Liver (tissue), 9 donors: ENCODE data around the gene GGNBP2. TPM values are rescaled to one million over a fixed set of nuclear protein-coding genes. Genes with fewer than 3 reads are reported as not detected.

Source experiments
- DNase-seq: peaks from one replicate; pipeline ENCODE4 v3.0.0-alpha.2; 2017; ENCODE audit warnings: low spot score
- H3K27ac ChIP-seq, 2 donors: one replicate each; pipeline ENCODE4 v1.7.0; 2013; ENCODE audit warnings: inconsistent platforms in 2 of 2, low read length in 2 of 2, control low read depth in 1 of 2, low read depth in 1 of 2, mild to moderate bottlenecking in 1 of 2
- H3K27me3 ChIP-seq, 4 donors: one replicate each; pipeline versions ENCODE4 v1.6.1 to v1.7.0; 2013; ENCODE audit warnings: low read length in 3 of 4, inconsistent platforms in 1 of 4, mild to moderate bottlenecking in 1 of 4, moderate library complexity in 1 of 4; ENCODE audit not compliant: control insufficient read depth in 4 of 4, insufficient read depth in 4 of 4
- H3K36me3 ChIP-seq, 4 donors: one replicate each; pipeline versions ENCODE4 v1.6.1 to v1.7.0; 2013; ENCODE audit warnings: low read length in 3 of 4, mild to moderate bottlenecking in 3 of 4, low read depth in 1 of 4, moderate library complexity in 1 of 4; ENCODE audit not compliant: control insufficient read depth in 4 of 4, insufficient read depth in 3 of 4
- H3K4me1 ChIP-seq, 4 donors: one replicate each; pipeline versions ENCODE4 v1.6.1 to v1.7.0; 2013; ENCODE audit warnings: low read length in 3 of 4, mild to moderate bottlenecking in 3 of 4, moderate library complexity in 1 of 4; ENCODE audit not compliant: control insufficient read depth in 4 of 4, insufficient read depth in 4 of 4
- H3K4me3 ChIP-seq, 3 donors: one replicate each; pipeline versions ENCODE4 v1.6.1 to v1.7.0; 2013; ENCODE audit warnings: low read length in 3 of 3, control low read depth in 1 of 3, low read depth in 1 of 3, mild to moderate bottlenecking in 1 of 3
- H3K9ac ChIP-seq, 2 donors: one replicate each; pipeline ENCODE4 v1.7.0; 2013; ENCODE audit warnings: low read length in 2 of 2, mild to moderate bottlenecking in 2 of 2, moderate library complexity in 2 of 2, control low read depth in 1 of 2, low read depth in 1 of 2
- H3K9me3 ChIP-seq, 4 donors: one replicate each; pipeline versions ENCODE4 v1.6.1 to v1.7.0; 2013; ENCODE audit warnings: low read length in 3 of 4; ENCODE audit not compliant: control insufficient read depth in 4 of 4
- ATF3 ChIP-seq: IDR thresholded peaks from 2 replicates; pipeline ENCODE4 v1.6.1; 2016; ENCODE audit warnings: antibody characterized with exemption
- CTCF ChIP-seq: fragments of 150-350 bp; IDR thresholded peaks from 2 replicates; pipeline ENCODE4 v1.5.1; 2017; ENCODE audit warnings: improper control_type of control experiment, low read depth, low read length; ENCODE audit not compliant: missing input control
- EGR1 ChIP-seq, 2 donors: IDR thresholded peaks; 2 replicates each; pipeline ENCODE4 v1.6.1; 2016 to 2018; ENCODE audit warnings: antibody characterized with exemption in 2 of 2, low read depth in 2 of 2
- GABPA ChIP-seq, 2 donors: IDR thresholded peaks in 1 of 2; conservative IDR thresholded peaks in 1 of 2; 2 replicates each; pipeline ENCODE4 v1.6.1; 2016; ENCODE audit warnings: antibody characterized with exemption in 2 of 2, mild to moderate bottlenecking in 1 of 2, moderate library complexity in 1 of 2
- HNF4A ChIP-seq, 2 donors: conservative IDR thresholded peaks; 2 replicates each; pipeline ENCODE4 v1.6.1; 2016; ENCODE audit warnings: antibody characterized with exemption in 2 of 2, mild to moderate bottlenecking in 2 of 2
- HNF4G ChIP-seq: IDR thresholded peaks from 2 replicates; pipeline ENCODE4 v1.6.1; 2016; ENCODE audit warnings: antibody characterized with exemption
- RAD21 ChIP-seq, 2 donors: IDR thresholded peaks; 2 replicates each; pipeline ENCODE4 v1.6.1; 2016; ENCODE audit warnings: antibody characterized with exemption in 2 of 2, mild to moderate bottlenecking in 2 of 2
- RXRA ChIP-seq, 2 donors: IDR thresholded peaks; 2 replicates each; pipeline ENCODE4 v1.6.1; 2017 to 2018; ENCODE audit warnings: antibody characterized with exemption in 2 of 2, mild to moderate bottlenecking in 1 of 2
- SP1 ChIP-seq: IDR thresholded peaks from 2 replicates; pipeline ENCODE4 v1.6.1; 2018; ENCODE audit warnings: antibody characterized with exemption, mild to moderate bottlenecking
- TAF1 ChIP-seq: conservative IDR thresholded peaks from 2 replicates; pipeline ENCODE4 v1.6.1; 2016; ENCODE audit warnings: antibody characterized with exemption, mild to moderate bottlenecking
- ZBTB33 ChIP-seq: IDR thresholded peaks from 2 replicates; pipeline ENCODE4 v1.6.1; 2016; ENCODE audit warnings: antibody characterized with exemption
- WGBS: extraction: QIAGEN DNeasy Blood & Tissue Kit; methylation state at CpG from one replicate; pipeline ENCODE4 v1.1.7; 2013; 5-methylcytosine and 5-hydroxymethylcytosine counted together
- polyA plus RNA-seq, 2 donors: library from polyadenylated mRNA; stranded (reverse) in 1 of 2; unstranded in 1 of 2; fragments of 200-250 nt in 1 of 2; fragments of >200 nt in 1 of 2; fragmentation: Nextera tagmentation in 1 of 2; extraction: Ambion mirVana in 1 of 2; gene quantifications; one replicate each; pipeline versions ENCODE4 v1.2.1 to v1.2.3, GENCODE V29; 2013 to 2015
- total RNA-seq, 2 donors: library from RNA; depleted of rRNA; stranded (reverse); fragments of >200 nt; gene quantifications; one replicate each; pipeline ENCODE4 v1.2.3, GENCODE V29; 2014
- donor health status: healthy.
- donor health status: healthy.
- donor health status: healthy.
- donor health status: healthy.
- donor health status: healthy.

Gene GGNBP2
- total and polyA plus RNA-seq, 4 donors = 19.6 to 48.6 (median 34.3) TPM

GRCh38 chr17:36540696-36541095 lies 4.0 kb upstream of the GGNBP2 start (continued):
- TF ChIP-seq ZBTB33 (no peak), GABPA (IDR thresholded peaks at IDR 0.05 in 1 of 2, conservative IDR thresholded peaks at IDR 0.05 in 1 of 2) (no peak), HNF4G (no peak), RAD21 (IDR thresholded peaks at IDR 0.05) (no peak), EGR1 (IDR thresholded peaks at IDR 0.05; ENCODE audit: low read depth in 2 of 2) (no peak), SP1 (no peak), TAF1 (no peak), ATF3 (no peak), RXRA (IDR thresholded peaks at IDR 0.05) (no peak), HNF4A (conservative IDR thresholded peaks at IDR 0.05) (no peak)

GRCh38 chr17:36542755-36543154 lies 2.0 kb upstream of the GGNBP2 start:
- Histone ChIP-seq H3K9me3 (no peaks in the 10 kb centered on the region), H3K4me3 (no peak overlapping the region), H3K36me3 (peaks cover 0 to 4% (median 2%) of the 10 kb centered on the region in 4 donors), H3K9ac (no peak overlapping the region), H3K4me1 (peaks cover 0 to 29% (median 23%) of the 10 kb centered on the region in 4 donors), H3K27ac (no peak overlapping the region), H3K27me3 (no peaks in the 10 kb centered on the region)
- no peak for DNase-seq
- 96% methylated on average over 15 of the region's 15 CpGs for WGBS
- TF ChIP-seq ATF3 (no peak), ZBTB33 (no peak), TAF1 (no peak), GABPA (IDR thresholded peaks at IDR 0.05 in 1 of 2, conservative IDR thresholded peaks at IDR 0.05 in 1 of 2) (no peak)

- peak; percentile 59 for DNase-seq
- Histone ChIP-seq H3K4me3 (peak overlapping the region; percentile 51 to 97 (median 93)), H3K9ac (peak overlapping the region; percentile 63 to 96), H3K9me3 (no peaks in the 10 kb centered on the region), H3K27ac (peak overlapping the region; percentile 99 to 100), H3K36me3 (peaks cover 0 to 3% (median 1%) of the 10 kb centered on the region in 4 donors), H3K27me3 (no peaks in the 10 kb centered on the region), H3K4me1 (peaks cover 4 to 40% (median 29%) of the 10 kb centered on the region in 4 donors)
- TF ChIP-seq TAF1 (no peak), RAD21 (IDR thresholded peaks at IDR 0.05) (peak in 1 of 2 donors; percentile 11), CTCF (peak; percentile 8)
- WGBS = under 1% methylated on average over 10 of the region's 10 CpGs
Observed at GRCh38 chr17:36544044-36544306, 744 bp upstream of the GGNBP2 start.
